Measurements from ENCODE around the gene PNKD. TPM values are rescaled to one million over a fixed set of nuclear protein-coding genes. Genes with fewer than 3 reads are reported as not detected.

The PNKD gene
- total RNA-seq, 1 experiment from 2014 or later = 58.1 TPM

DNA sequence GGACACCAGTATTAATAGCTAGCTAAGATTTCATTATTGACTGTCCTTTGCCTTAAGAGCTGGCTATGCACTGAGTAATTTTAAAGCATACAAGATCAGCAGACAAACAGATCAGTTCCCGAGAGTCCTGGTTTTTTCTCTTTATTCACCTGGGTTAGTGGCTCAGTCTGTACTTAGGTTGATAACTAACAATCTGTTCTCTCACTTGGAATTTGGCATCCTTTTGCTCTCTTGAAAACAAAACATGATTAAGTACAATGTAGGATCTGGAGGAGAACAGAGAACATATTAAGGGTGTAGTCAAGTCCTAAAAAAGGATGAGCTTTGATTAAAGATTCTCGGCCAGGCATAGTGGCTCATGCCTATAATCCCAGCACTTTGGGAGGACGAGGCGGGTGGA is 36.8 kb upstream of the PNKD start:
- POLR2A ChIA-PET = no interaction called here
- H3K36me3 ChIP-seq (ENCODE audit: control insufficient read depth in 1 of 2, insufficient read depth in 2 of 2, low read length in 2 of 2) = peaks cover 53 to 57% of the 10 kb centered on the region in 2 experiments

More for the DNA sequence above, 36.8 kb upstream of the PNKD start:
- Histone ChIP-seq H3K9me2 (ENCODE audit: insufficient read depth) (no peaks in the 10 kb centered on the region), H3K9ac (ENCODE audit: low read length) (no peak overlapping the region), H3K9me3 (ENCODE audit: control insufficient read depth in 1 of 2, insufficient read depth in 1 of 2, low read depth in 1 of 2, low read length in 2 of 2) (no peaks in the 10 kb centered on the region), H3K27me3 (ENCODE audit: insufficient read depth, low read length) (no peaks in the 10 kb centered on the region), H3K27ac (ENCODE audit: low read depth, low read length) (no peak overlapping the region), H4K20me1 (ENCODE audit: insufficient read depth) (no peaks in the 10 kb centered on the region), H3K4me3 (replicated peaks in 1 of 2; ENCODE audit: low read depth in 1 of 2, low read length in 2 of 2) (no peak overlapping the region), H3K4me1 (ENCODE audit: control insufficient read depth in 1 of 2, insufficient read depth in 2 of 2, low read length in 2 of 2) (peaks cover 25 to 26% of the 10 kb centered on the region in 2 experiments), H3K4me2 (ENCODE audit: low read length) (no peak overlapping the region), H2AFZ (ENCODE audit: low read depth, low read length, poor library complexity, severe bottlenecking) (no peak overlapping the region), H3K79me2 (ENCODE audit: insufficient read depth, low read length) (peaks cover 33% of the 10 kb centered on the region)
- ATAC-seq (no peak), DNase-seq (ENCODE audit: low read depth, low spot score) (no peak)
- ChIA-PET RAD21 (ENCODE audit: low non-redundant PET in 1 of 2, low total read pairs in 2 of 2, uncharacterized antibody in 2 of 2, unreplicated experiment in 2 of 2) (no interaction called here), CTCF (no interaction called here)
- intact Hi-C loops (cut with micrococcal nuclease) = no loop called here
- no TSS peak for BruUV-seq (replicated peaks)
- TF ChIP-seq ATF3 (IDR thresholded peaks at IDR 0.05) = no peak
- TF ChIP-seq CEBPB (IDR thresholded peaks at IDR 0.05; ENCODE audit: low read depth) = no peak
- no peak for TF ChIP-seq SRF (IDR thresholded peaks at IDR 0.05; ENCODE audit: low read depth)
- TF ChIP-seq MAX (IDR thresholded peaks at IDR 0.05) = no peak
- TF ChIP-seq EZH2 (IDR thresholded peaks at IDR 0.05) = no peak
- TF ChIP-seq CBX3 (IDR thresholded peaks at IDR 0.05; ENCODE audit: low read depth) = no peak
- no peak for TF ChIP-seq POLR2A (IDR thresholded peaks at IDR 0.05; ENCODE audit: borderline replicate concordance, extremely low read depth, insufficient read depth, insufficient read length)
- TF ChIP-seq TCF7L2 (IDR thresholded peaks at IDR 0.05; ENCODE audit: borderline replicate concordance, extremely low read depth, insufficient read depth, insufficient read length) = no peak
- TF ChIP-seq REST (IDR thresholded peaks at IDR 0.05; ENCODE audit: low read depth) = no peak
- TF ChIP-seq RAD21 (IDR thresholded peaks at IDR 0.05; ENCODE audit: low read depth) = no peak
- no peak for TF ChIP-seq EZH2phosphoT487 (IDR thresholded peaks at IDR 0.05; ENCODE audit: borderline replicate concordance)
- no peak for TF ChIP-seq POLR2AphosphoS5 (IDR thresholded peaks at IDR 0.05; ENCODE audit: low read depth, low read length)
- no peak for TF ChIP-seq EGR1 (IDR thresholded peaks at IDR 0.05; ENCODE audit: low read depth)
- TF ChIP-seq, protein P1, sequence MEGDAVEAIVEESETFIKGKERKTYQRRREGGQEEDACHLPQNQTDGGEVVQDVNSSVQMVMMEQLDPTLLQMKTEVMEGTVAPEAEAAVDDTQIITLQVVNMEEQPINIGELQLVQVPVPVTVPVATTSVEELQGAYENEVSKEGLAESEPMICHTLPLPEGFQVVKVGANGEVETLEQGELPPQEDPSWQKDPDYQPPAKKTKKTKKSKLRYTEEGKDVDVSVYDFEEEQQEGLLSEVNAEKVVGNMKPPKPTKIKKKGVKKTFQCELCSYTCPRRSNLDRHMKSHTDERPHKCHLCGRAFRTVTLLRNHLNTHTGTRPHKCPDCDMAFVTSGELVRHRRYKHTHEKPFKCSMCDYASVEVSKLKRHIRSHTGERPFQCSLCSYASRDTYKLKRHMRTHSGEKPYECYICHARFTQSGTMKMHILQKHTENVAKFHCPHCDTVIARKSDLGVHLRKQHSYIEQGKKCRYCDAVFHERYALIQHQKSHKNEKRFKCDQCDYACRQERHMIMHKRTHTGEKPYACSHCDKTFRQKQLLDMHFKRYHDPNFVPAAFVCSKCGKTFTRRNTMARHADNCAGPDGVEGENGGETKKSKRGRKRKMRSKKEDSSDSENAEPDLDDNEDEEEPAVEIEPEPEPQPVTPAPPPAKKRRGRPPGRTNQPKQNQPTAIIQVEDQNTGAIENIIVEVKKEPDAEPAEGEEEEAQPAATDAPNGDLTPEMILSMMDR (IDR thresholded peaks at IDR 0.05 in 2 of 3, conservative IDR thresholded peaks at IDR 0.05 in 1 of 3; ENCODE audit: borderline replicate concordance in 1 of 3, insufficient read depth in 1 of 3, low read depth in 2 of 3, low read length in 2 of 3) = no peak
- TF ChIP-seq FOSL1 (IDR thresholded peaks at IDR 0.05; ENCODE audit: low read depth) = no peak
- TF ChIP-seq ZBTB33 (IDR thresholded peaks at IDR 0.05; ENCODE audit: extremely low read depth, insufficient replicate concordance, low read length) = no peak
- TF ChIP-seq JUND (IDR thresholded peaks at IDR 0.05) = no peak
